Measurements from ENCODE around the gene COL12A1.

DNA sequence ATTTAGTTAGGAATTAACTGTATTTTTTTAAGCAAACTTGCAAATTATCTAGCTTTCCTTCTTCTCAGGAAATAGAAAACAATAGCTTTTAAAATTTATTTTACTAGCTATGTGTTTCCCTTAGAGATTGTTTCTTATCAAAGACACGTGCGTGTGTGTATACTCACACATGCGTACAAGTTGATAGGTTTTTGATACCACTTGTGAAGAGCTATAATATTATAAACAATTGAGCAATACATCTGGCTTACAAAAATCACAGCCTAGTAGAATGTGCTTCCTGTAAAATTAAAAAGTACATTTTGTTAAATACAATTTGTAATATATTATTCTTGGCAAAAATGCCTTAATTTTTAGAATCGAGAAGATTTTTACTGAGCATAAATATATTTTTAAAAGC, 33.9 kb downstream of the COL12A1 start:
- TF ChIP-seq HDAC6 (IDR thresholded peaks at IDR 0.05; ENCODE audit: low read depth, low read length) (no peak), EP300 (IDR thresholded peaks at IDR 0.05; ENCODE audit: low read length) (no peak), CTCF (IDR thresholded peaks at IDR 0.05 in 2 of 3, conservative IDR thresholded peaks at IDR 0.05 in 1 of 3; ENCODE audit: insufficient read depth in 2 of 3, low read depth in 1 of 3, low read length in 3 of 3) (no peak)

All from K562 (cell line).